Measurements from ENCODE around the gene DCHS2.

The DCHS2 gene, protein sequence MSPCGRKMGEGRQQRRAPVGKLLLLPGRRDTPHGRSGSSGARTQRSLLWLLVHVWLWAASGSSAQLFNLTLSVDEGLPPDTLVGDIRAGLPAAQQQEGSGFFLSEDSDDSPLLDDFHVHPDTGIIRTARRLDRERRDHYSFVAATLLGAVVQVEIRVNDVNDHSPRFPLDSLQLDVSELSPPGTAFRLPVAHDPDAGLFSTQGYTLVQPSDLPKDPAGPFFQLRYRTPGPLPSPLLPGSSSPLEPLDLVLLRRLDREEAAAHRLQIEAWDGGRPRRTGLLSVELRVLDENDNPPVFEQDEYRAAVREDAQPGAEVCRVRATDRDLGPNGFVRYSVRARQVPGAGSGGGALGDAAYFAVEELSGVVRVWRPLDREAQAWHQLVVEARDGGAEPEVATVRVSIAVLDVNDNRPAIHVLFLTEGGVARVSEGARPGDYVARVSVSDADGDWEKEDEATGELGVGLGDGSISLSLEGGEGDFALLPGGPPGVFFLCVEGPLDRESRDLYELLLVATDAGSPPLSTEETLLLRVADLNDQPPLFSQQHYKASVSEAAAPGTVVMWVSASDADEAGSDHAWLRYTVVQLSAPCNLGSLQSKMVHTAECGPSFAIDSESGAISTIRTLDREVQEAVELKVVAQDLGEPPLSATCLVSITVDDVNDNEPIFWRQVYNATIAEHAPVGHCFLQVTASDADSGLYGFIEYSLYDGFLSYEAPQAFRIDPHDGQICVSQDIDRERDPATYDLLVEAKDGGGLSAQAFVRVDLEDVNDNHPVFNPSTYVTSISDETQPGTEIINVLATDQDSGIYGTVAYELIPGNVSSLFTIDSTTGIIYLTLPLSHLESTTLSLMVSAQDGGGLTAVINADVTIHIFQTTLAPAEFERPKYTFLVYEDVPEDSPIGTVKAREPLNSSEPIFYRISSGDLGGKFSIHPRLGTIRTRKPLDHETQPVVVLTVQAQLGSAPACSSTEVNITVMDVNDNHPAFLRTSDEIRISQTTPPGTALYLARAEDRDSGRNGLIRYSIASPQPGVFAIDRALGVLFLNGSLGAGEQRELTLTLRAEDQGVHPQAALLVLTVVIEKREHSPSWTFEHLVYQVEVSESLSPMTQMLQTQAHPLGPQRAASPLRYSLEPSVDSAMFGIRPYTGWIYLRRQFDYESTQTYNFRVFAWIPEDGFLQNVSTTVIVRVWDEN (N-terminal part only)

GRCh38 chr4:154491341-154492271, at the start of gene DCHS2:
Gene DCHS2, minus strand, starts transcription at chr4:154491799. Its CDS starts 444 bp downstream, at chr4:154491355.
- DNase-seq = no peak

DNA sequence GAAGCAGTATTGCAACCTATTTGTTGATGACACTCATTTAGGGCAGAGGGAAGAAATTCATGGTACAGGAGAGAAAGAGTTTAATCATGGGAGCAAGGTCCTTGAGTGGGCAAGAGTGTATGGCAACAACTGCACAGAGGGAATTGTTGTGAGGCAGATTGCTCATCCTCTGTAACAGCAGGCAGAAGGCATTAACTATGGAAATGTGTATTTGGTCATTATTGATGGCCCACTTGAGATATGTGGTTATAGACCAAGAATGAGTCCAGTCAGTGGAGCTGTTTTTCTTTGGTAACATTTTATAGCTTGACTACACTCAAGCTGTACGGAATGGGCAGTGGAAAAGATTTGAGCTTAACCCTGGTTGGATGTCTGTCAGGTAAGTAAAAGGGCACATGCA, 42.7 kb upstream of the DCHS2 start:
- DNase-seq = no peak

- DNase-seq = no peak
These were observed 38.3 kb upstream of the DCHS2 start for GRCh38 chr4:154529728-154530519.

DNA sequence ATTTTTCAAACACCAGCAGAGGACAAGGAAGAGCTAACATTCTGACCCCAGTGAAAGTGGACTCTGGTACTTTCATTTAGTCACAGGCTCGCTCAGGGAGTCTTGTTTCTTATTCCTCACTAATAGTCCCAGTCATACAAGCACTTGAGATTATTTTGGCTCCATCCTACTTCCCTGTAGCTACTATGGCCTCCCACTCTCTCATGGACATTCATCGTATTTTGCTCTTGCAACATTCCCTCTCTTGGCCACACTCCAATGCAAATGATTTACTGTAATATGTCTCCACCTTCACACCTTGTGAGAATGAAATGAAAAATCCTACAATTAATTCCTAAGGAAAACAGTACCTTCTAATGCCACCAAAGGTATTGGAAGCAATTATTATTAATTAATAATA, 37.3 kb upstream of the DCHS2 start:
- no peak for DNase-seq

GRCh38 chr4:154527308-154527707, 35.7 kb upstream of the DCHS2 start:
- DNase-seq = no peak

DNA sequence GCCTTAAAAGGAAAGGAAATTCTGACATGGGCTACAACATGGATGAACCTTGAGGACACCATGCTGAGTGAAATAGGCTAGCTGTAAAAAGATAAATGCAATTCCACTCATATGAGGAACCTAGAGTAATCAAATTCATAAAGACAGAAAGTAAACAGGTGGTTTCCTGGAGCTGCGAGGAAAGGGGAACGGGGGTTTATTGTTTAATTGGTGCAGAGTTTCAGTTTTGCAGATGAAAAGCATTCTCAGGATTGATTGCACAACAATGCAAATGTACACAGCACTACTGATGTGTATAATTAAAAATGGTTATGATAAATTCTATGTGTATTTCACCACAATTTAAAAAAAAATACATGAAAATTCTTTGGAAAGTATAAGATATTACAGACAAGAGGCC, 34.6 kb upstream of the DCHS2 start:
- no peak for DNase-seq

DNA sequence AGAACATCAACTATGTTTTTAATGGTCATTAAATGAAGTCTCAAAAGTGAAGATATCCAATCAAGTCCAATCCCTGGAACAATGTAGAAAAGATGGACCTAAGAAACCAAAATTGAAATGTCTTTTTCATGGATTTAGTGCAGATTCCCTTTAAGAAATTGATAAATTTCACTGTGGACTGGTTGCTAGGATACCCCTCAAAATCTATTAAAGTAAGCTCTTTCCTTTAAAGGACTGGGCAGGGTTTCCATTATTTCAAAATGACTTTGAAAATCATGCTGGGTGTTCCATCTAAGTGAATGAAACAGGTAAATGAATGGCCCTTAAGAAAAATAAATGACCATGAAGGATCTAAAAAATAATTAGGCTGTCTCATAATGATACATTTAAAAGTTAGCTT, 30.0 kb upstream of the DCHS2 start:
- no peak for DNase-seq

- no peak for DNase-seq
These were observed 27.6 kb upstream of the DCHS2 start for GRCh38 chr4:154519214-154519613.

DNA sequence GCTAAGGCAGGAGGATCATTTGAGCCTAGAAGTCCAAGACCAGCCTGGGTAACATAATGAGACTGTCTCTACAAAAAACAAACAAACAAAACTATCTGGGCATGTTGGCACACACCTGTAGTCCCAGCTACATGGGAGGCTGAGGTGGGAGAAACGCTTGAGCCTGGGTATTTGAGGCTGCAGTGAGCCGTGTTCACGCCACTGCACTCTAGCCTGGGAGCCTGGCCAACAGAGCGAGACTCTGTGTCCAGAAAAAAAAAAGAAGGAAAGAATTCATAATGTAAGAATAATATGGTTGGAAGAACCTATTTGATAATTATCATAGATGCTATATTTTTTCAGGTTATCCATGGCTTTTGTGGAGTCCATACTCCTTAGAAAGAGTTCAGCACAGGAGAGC, 26.0 kb upstream of the DCHS2 start:
- DNase-seq = no peak

DNA sequence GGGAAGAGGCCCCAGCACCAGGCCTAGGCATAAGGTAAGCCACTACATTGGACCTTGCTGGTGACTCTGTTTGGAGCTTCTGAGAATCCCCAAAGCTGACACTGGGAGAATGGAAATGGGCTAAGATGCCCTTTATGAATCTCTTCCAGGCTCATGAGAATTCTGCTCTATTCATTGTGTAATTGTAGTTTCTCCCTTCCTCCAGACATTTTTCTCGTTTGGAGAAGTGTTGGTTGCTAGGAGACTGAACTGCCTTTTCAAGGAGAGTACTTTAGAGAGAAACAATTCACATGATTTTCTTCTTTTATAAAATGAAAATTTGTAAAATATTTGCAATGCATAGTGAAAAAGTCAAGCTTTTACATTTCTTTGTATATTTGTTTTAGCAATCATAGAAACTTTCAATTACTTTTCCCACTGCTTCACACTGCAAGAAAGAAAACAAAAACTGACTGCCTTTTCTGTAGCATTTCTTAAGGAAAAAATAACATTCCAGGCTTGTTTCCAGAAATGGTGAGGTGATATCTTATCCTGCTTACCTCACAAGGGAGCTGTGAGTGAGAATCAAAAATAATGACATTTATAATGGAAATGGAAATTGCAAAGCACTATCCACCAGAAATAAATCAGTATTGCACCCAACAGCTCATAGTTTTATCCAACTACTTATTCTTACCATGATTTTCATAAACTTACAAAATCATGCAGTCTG, 24.9 kb upstream of the DCHS2 start:
- peak in 1 of 2 donors; percentile 12 for DNase-seq

GRCh38 chr4:154511981-154512380, 20.4 kb upstream of the DCHS2 start:
- DNase-seq = no peak

- no peak for DNase-seq
These were observed 19.9 kb upstream of the DCHS2 start for GRCh38 chr4:154511548-154511947.

DNA sequence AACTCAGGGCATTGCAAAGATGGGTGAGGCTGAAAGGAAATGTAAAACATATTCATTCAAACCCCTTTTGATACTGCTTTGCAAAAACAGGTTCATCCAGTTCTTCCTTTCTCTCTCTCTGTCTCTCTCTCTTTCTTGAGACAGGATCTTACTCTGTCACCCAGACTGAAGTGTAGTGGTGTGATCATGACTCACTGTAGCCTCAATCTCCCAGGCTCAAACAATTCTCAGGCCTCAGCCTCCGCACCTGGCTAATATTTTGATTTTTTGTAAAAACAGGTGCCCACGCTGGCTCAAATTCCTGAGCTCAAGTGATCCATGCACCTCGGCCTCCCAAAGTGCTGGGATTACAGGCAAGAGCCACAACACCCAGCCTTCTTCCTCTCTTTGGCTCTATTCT, 15.6 kb upstream of the DCHS2 start:
- no peak for DNase-seq

- DNase-seq = peak in 1 of 2 donors; percentile 56
These were observed 14.7 kb upstream of the DCHS2 start for GRCh38 chr4:154506253-154506652.

- no peak for DNase-seq
These were observed 12.0 kb upstream of the DCHS2 start for GRCh38 chr4:154503598-154503997.

DNA sequence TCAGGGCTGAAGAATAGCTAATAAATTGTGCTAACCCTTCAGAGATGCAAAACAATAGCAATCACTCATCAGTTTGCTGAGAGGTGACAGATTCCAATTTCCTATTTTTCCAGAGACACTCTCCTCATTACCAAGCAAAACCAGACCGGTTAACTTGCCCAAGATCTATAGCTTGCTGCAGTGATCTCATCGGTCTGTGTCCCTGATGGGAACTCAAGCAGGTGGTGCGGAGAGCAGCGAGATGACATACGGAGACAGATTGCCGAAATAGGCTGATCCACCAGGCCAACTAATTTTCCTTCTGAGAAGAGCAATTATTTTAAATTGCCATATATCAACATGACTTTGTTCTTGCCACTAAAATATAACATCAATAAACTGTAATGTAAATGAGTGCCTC, 10.5 kb upstream of the DCHS2 start:
- DNase-seq = no peak

DNA sequence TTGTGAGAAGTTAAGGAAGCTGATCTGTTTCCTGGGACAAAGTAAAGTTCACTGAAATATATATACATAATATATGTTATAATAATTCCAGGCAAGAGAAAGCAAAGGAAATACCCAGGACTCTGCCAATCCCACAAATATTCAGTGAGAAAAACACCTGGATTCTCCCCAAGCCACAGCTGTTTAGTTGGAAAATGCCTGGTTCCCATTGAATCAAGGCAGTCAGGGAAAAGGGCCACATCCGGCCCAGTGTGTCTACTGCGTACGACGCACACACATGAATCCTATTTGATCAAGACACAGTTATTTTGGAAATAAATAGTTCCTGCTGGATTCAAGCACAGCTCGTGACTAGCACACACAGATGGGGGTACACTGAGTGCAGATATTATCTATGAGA, 6.3 kb upstream of the DCHS2 start:
- DNase-seq = no peak

GRCh38 chr4:154495867-154496266, 4.3 kb upstream of the DCHS2 start:
- DNase-seq = no peak

GRCh38 chr4:154492288-154492687, 689 bp upstream of the DCHS2 start:
- DNase-seq = no peak

DNA sequence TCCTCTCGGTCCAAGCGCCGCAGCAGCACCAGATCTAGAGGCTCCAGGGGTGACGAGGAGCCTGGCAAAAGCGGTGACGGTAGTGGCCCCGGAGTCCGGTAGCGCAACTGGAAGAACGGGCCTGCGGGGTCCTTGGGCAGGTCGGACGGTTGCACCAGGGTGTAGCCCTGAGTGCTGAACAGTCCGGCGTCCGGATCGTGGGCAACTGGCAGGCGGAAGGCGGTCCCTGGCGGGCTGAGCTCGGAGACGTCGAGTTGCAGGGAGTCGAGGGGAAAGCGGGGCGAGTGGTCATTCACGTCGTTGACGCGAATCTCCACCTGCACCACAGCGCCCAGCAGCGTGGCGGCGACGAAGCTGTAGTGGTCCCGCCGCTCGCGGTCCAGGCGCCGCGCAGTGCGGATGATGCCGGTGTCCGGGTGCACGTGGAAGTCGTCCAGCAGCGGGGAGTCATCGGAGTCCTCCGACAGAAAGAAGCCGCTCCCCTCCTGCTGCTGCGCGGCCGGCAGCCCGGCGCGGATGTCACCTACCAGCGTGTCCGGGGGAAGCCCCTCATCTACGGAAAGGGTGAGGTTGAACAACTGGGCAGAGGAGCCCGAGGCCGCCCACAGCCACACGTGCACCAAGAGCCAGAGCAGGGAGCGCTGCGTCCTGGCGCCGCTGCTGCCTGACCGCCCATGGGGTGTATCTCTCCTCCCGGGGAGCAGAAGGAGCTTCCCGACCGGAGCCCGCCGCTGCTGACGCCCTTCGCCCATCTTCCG, 837 bp downstream of the DCHS2 start:
- no peak for DNase-seq
